ENCODE results near the gene POU2F3.

POU2F3 gene

DNA sequence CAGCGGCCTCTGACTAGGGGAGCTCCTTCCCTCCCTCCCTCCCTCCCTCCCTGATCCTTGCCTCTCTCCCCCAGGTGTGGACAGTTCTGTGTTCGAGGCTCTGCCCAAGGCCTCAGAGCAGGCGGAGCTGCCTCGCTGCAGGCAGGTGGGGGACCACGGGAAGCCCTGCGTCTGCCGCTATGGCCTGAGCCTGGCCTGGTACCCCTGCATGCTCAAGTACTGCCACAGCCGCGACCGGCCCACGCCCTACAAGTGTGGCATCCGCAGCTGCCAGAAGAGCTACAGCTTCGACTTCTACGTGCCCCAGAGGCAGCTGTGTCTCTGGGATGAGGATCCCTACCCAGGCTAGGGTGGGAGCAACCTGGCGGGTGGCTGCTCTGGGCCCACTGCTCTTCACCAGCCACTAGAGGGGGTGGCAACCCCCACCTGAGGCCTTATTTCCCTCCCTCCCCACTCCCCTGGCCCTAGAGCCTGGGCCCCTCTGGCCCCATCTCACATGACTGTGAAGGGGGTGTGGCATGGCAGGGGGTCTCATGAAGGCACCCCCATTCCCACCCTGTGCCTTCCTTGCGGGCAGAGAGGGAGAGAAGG, 11.1 kb upstream of the POU2F3 start:
- no peak for DNase-seq
- Histone ChIP-seq H3K4me3 (no peak overlapping the region), H3K36me3 (no peaks in the 10 kb centered on the region), H3K4me1 (peaks cover 0 to 2% (median 0%) of the 10 kb centered on the region in 4 donors), H3K27ac (no peak overlapping the region), H3K27me3 (peaks cover 0 to 23% of the 10 kb centered on the region in 2 donors), H3K9me3 (no peaks in the 10 kb centered on the region)
- intact Hi-C loops (cut with DNase I; ENCODE audit: low total_unique reads) = loop anchor here (2.0 kb wide), 1 partner anchor 56 kb away; no protein-coding TSS in a partner anchor
- TF ChIP-seq, protein P1, sequence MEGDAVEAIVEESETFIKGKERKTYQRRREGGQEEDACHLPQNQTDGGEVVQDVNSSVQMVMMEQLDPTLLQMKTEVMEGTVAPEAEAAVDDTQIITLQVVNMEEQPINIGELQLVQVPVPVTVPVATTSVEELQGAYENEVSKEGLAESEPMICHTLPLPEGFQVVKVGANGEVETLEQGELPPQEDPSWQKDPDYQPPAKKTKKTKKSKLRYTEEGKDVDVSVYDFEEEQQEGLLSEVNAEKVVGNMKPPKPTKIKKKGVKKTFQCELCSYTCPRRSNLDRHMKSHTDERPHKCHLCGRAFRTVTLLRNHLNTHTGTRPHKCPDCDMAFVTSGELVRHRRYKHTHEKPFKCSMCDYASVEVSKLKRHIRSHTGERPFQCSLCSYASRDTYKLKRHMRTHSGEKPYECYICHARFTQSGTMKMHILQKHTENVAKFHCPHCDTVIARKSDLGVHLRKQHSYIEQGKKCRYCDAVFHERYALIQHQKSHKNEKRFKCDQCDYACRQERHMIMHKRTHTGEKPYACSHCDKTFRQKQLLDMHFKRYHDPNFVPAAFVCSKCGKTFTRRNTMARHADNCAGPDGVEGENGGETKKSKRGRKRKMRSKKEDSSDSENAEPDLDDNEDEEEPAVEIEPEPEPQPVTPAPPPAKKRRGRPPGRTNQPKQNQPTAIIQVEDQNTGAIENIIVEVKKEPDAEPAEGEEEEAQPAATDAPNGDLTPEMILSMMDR (IDR thresholded peaks at IDR 0.05) = no peak

DNA sequence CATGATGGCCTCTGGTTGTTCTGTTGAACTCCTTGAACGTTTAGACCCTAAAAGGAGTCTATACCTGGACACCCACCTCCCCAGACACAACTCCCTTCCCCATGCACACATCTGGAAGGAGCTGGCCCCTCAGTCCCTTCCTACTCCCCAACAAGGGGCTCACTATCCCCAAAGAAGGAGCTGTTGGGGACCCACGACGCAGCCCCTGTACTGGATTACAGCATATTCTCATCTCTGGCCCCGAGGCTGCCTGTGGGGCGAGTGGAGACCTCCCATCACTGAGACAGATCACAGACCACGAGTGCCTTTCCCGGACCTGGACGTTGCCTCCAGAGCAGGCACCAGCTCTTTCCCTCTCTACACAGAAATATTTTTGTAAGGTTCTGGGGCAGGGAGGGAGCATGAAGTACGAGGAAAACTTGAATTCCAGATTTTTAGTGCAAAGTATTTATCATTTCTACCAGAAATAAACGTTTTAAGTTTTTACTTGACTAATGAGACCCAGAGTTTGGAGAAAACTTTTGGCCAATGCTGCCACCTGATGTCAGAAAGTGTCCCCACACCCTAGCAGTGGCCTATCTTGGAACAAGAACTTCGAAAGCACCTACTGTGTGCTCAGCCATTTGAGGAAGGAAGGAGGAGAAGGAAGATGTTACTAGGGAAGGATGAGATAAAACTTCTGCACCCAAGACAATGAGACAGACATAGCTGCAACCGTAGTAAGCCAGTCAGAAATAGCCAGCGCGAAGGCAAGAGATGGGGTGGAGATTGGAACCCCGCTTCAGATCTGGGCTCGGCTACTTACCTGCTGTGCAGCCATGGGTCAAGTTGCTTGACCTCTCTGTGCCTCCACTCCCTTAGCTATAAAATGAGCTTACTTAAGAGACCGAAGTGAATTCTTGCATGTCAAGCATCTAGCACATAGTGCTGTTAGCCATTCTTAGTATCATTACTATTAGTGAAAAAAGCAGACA, 10.2 kb upstream of the POU2F3 start:
- Histone ChIP-seq H3K27ac (no peak overlapping the region), H3K27me3 (peaks cover 0 to 32% of the 10 kb centered on the region in 2 donors), H3K4me1 (peaks cover 0 to under 1% (median 0%) of the 10 kb centered on the region in 4 donors), H3K36me3 (no peaks in the 10 kb centered on the region), H3K4me3 (no peak overlapping the region), H3K9me3 (no peaks in the 10 kb centered on the region)
- TF ChIP-seq, protein P1 (IDR thresholded peaks at IDR 0.05) = peak; percentile 63 to 69
- intact Hi-C loops (cut with DNase I; ENCODE audit: low total_unique reads) = loop anchor here (2.0 kb wide), 1 partner anchor 57 kb away; no protein-coding TSS in a partner anchor
- DNase-seq = no peak

DNA sequence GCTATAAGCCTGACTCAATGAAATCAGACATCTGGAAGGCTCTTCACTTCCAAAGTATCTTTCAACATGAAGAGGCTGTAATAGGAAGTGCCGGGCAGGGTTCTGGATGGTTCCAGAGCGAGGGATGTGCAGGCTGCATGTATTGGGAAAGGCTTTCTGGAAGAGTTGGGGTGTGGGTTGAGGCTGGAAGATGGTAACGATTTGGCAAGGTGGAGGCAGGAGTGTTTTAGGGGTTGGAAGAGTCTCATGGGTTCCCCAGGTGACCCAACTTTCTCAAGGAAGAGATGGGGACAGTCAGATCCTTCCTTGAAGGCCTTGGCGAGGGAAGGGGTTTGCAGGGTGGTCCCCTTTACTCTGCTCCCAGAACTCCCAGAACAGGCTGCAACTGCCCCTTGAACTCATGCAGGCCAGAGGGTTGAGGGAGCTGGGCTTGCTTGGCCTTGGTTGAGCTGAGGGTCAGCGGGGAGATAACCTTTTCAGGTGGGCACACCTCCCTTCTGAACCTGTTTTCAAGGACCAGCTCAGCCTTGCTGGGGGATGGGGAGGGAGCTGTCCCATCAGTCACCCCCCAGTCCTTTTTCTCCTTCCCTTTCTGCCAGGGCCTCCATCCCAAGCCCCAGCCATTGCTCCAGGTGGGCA, 9.4 kb upstream of the POU2F3 start:
- Histone ChIP-seq H3K4me3 (no peak overlapping the region), H3K4me1 (no peaks in the 10 kb centered on the region), H3K27me3 (peaks cover 0 to 34% of the 10 kb centered on the region in 2 donors), H3K36me3 (no peaks in the 10 kb centered on the region), H3K9me3 (no peaks in the 10 kb centered on the region), H3K27ac (no peak overlapping the region)
- TF ChIP-seq, protein P1 (IDR thresholded peaks at IDR 0.05) = no peak
- intact Hi-C loops (cut with DNase I; ENCODE audit: low total_unique reads) = no loop called here
- DNase-seq = no peak

DNA sequence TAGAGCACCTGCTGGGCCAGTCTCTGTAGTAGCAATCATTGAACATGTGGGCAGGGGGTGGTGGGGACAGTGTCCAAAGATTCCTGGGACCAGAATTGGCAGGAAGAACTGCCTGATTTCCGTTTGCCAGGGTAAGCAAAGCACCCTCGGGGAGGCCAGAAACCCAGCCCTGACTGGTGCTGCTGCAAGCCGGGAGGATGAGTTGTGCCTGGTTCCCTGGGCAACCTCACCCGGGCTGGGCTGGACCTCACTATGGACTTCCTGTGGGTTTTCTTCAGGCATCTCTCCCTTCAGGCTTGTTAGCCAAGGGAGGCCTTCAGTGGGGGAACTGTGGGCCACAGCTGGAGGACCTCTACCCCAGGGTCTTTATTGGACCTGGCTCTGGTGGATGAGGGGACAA, 8.0 kb upstream of the POU2F3 start:
- DNase-seq = no peak
- H3K9me3 ChIP-seq = no peaks in the 10 kb centered on the region
- peaks cover 0 to 34% of the 10 kb centered on the region in 2 donors for H3K27me3 ChIP-seq
- no peak overlapping the region for H3K27ac ChIP-seq
- H3K4me1 ChIP-seq = no peaks in the 10 kb centered on the region
- TF ChIP-seq, protein P1 (IDR thresholded peaks at IDR 0.05) = no peak
- no peak overlapping the region for H3K4me3 ChIP-seq
- no peaks in the 10 kb centered on the region for H3K36me3 ChIP-seq
- intact Hi-C loops (cut with DNase I; ENCODE audit: low total_unique reads) = no loop called here

DNA sequence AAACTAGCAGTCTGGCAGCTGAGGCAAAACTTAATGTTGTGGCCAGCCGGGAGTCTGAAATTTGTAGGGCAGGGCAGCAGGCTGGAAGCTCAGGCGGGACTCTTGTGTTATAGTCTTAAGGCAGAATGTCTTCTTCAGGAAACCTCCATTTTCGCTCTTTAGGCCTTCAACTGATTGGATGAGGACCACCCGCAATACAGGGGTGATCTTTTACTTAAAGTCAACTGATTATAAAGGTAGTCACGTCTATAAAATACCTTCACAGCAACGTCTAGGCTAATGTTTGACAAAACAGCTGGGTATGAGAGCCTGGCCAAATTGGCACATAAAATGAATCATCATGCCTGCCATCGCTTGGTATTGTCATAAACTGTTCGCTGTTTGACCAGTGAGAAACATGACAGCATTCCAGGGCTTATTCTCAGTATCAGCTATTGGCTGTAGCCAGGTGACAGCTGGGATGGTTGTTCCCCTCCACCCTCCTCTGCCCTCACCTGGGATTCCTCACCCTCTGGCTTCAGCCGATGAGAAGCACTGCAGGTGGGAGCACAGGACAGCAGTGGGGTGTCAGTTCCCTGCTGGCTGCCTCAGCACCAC, 6.6 kb upstream of the POU2F3 start:
- Histone ChIP-seq H3K9me3 (no peaks in the 10 kb centered on the region), H3K4me1 (no peaks in the 10 kb centered on the region), H3K4me3 (no peak overlapping the region), H3K36me3 (no peaks in the 10 kb centered on the region), H3K27me3 (peaks cover 0 to 40% of the 10 kb centered on the region in 2 donors), H3K27ac (no peak overlapping the region)
- TF ChIP-seq, protein P1 (IDR thresholded peaks at IDR 0.05) = no peak
- intact Hi-C loops (cut with DNase I; ENCODE audit: low total_unique reads) = no loop called here
- no peak for DNase-seq

Measured in tibial artery (tissue), 4 donors.